GM21423 (cell line): ENCODE results near the gene GPC2.
"Not testable (repeated sequence)": the region's sequence is repeated elsewhere in the genome, so short reads cannot be mapped to it uniquely, and the experiment has no call there.

Experiments
- ATAC-seq: cut with Tn5 transposase; IDR thresholded peaks from one replicate; pipeline ENCODE4 v1.9.1; 2021; ENCODE audit warnings: mild to moderate bottlenecking, moderate library complexity; ENCODE audit not compliant: unreplicated experiment

The GPC2 gene

GRCh38 chr7:100208911-100209408, 31.8 kb upstream of the GPC2 start:
- peak; percentile 62 for ATAC-seq

DNA sequence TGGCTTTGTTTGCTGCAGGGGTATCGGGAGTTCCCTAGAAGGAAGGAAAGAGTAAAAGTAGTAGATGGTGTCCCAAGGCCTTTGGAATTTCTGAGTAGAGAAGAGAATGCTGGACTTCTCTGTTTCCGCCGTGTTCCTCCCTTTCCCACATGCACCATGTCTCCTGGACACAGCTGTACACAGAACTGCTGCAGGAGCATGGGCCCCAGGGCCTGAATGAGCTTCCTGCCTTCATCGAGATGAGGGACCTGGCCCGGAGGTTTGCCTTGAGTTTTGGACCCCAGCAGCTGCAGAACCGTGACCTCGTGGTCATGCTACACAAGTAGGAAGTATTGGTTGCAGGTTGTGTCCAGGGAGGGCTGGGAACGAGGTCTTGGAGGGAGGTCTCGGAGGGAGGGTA, 27.3 kb upstream of the GPC2 start:
- ATAC-seq, result no peak

DNA sequence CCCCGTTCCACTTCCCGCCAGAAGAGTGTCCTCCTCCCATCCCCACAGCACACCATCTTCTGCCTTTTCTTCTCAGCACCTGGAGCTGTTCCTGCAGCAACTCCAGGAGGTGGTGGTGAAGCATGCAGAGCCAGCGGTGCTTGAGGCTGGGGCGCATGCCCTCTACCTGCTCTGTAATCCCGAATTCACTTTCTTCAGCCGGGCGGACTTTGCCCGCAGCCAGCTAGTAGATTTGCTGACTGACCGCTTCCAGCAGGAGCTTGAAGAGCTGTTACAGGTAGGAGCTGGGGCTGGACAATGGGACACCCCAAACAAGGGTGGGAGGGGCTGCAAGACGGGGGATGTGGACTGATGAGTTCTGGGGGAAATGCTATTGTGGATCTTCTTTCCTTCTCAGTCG, 23.5 kb upstream of the GPC2 start:
- ATAC-seq, result no peak

DNA sequence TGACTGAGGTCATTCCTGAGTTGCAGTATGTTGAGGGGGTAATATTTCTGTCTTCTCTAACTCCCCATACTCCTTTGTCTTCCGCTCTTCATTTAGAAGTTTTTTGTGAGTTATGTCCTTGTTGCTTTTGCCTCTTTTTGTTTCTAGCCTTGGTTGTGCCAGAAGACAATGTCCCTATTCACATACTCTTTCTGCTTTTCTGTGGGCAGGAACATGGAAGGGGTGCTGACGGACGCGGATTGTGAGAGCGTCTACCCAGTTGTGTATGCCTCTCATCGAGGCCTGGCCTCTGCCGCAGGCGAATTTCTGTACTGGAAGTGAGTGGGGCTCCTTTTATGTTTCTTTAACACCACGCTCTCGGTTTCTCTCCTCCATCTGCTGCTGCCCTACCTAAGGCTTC, 21.1 kb upstream of the GPC2 start:
- ATAC-seq, result no peak

DNA sequence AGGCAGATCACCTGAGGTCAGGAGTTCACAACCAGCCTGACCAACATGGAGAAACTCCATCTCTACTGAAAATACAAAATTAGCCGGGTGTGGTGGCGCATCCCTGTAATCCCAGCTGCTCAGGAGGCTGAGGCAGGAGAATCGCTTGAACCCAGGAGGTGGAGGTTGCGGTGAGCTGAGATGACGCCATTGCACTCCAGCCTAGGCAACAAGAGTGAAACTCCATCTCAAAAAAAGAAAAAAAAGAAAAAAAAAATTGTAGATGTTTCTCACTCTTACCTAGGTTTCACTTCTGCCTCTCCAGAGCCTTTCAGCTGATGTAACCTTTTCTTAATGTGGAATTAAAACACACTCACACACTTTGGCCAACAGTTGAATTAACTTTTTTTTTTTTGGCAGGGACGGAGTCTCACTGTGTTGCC, 18.7 kb upstream of the GPC2 start:
- not testable (repeated sequence) for ATAC-seq

GRCh38 chr7:100195222-100195621, 18.0 kb upstream of the GPC2 start:
- ATAC-seq, result no peak

DNA sequence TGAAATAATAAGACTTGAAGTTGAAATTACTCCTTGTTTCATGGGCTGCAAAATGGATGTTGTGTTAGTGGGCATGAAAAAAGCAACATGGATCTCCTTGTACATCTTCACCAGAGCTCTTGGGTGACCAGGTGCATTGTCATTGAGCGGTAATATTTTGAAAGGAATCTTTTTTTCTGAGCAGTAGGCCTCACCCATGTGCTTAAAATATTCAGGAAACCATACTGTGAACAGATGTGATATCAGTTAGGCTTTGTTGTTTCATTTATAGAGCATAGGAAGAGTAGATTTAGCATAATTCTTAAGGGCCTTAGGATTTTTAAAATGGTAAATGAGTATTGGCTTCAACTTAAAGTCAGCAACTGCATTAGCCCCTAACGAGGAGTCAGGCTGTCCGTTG, 15.8 kb upstream of the GPC2 start:
- no peak for ATAC-seq

DNA sequence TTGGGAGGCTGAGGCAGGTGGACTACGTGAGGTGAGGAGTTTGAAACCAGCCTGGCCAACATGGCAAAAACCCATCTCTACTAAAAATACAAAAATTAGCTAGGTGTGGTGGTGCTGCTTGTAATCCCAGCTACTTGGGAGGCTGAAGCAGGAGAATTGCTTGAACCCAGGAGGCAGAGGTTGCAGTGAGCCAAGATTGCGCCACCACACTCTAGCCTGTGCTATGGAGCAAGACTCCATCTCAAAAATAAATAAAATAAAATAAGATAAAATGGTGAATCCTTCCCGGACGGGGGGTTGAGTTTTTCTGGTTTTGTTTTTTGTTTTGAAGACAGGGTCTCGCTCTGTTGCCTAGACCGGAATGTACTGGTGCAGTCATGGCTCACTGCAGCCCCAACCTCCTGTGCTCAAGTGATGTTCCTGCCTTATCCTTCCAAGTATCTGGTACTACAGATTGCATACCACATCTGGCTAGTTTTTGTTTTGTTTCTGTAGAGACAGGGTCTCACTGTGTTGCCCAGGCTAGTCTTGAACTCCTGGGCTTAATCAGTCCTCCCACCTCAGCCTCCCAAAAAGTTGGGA, 15.2 kb upstream of the GPC2 start:
- ATAC-seq, result not testable (repeated sequence)

GRCh38 chr7:100191775-100192174, 14.6 kb upstream of the GPC2 start:
- no peak for ATAC-seq

DNA sequence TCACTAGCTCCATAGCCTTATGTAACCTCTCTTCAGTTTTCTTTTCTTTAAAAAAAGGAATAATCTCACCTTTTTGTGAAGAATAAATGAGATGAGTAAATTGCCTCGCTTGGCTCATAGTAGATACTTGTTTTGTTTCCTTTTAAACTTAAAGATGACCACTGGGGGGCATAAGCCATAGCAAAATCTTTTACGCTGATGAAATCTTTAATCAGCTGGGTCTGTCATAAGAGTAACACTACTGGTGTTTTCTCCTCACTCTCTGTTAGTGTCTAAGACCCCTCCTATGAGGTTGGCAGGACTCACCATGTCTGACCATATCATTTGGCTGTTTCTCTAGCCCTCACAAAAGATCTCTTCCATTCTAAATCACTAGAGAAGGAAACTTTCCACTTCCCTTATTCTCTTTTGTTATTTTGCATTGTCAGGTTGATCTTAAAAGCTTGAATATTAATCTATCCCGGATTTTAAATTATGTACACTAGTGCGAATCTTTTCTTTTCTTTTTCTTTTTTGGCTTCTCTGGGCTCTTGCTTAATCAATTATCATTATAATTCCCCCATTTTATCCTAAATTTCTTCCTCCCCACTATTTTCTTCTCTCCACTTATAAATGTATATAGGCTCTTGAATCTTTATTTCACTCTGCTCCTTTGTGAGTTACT, 13.0 kb upstream of the GPC2 start:
- ATAC-seq, result no peak

DNA sequence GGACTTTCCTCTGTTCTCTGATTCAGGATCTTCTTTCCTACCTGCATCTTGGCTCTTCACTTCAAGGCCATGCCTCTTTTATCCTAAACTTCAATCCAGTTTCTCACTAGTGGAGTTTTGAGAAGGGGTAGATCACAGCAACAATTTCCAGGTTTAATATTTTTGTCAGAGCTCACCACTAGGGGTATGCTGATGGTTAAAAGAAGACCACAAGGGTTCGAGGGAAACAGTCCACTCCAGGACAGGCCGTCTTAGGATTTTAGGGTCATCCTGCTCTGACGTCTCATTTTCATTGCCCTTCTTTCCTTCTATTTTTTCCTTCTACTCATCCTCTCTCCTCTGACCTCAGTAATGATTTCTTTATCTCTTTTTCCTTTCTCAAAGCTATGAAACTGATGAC, 11.9 kb upstream of the GPC2 start:
- ATAC-seq, result no peak

DNA sequence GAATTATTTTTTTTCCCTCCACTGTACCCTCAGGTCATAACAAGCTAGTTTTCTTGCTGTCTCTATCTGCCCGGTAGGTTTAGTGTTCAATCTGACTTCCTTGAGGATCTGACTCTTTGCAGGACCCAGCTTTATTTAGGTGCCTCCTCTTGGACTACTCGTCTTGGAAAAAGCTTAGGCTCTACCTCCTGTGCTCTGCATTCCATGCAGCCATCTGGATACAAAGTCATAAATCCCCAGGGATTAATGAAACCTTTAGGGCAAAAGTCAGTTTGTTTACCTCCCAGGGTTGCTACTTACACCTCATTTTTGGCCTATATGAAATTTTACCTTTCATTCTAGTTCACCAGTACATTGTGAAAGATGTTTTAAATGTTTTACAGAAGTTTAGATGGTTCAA, 8.5 kb upstream of the GPC2 start:
- ATAC-seq, result no peak

DNA sequence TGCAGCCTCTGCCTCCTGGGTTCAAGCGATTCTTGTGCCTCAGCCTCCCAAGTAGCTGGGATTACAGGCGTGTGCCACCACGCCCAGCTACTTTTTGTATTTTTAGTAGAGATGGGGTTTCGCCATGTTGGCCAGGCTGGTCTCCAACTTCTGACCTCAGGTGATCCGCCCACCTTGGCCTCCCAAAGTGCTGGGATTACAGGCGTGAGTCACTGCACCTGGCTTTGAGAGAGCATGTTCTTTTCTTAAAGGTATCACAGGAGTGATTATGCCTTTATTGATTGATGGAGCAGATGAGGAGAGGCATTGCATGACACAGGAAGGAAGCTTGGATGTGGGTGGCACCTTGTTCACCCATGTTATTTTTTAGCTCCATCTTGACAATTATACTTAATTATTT, 5.9 kb upstream of the GPC2 start:
- not testable (repeated sequence) for ATAC-seq

DNA sequence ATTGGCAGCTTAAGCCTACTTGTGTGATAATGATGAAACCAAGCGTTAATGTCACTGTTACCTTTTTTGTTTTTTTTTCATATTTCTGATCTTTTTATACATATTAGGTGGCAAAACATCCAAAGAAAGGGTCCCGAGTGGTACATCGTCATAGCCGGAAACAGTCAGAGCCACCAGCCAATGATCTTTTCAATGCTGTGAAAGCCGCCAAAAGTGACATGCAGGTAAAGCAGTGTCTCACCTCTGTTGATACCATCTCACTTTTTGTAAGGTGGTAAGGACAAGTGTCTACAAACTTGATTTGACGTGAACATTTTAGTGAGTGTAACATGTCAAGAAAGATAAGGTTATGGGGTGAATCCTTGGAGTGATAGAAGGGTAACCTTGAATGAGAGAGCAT, 5.4 kb upstream of the GPC2 start:
- ATAC-seq, result not testable (repeated sequence)

DNA sequence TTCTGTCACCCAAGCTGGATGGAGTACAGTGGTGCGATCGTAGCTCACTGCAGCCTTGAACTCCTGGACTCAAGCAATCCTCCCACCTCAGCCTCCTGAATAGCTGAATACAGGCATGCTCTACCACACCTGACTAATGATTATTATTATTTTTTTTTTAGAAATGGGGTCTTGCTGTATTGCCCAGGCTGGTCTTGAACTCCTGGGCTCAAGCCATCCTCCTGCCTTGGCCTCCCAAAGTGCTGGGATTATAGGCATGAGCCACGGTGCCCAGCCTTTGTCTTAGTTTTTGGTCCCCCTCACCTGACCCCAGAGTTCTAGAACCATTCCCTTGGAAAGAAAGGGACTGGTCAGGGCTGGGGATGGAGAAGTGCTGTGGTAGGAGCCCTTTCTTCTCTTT, 2.9 kb upstream of the GPC2 start:
- not testable (repeated sequence) for ATAC-seq

- no peak for ATAC-seq
Measured at GRCh38 chr7:100176096-100177044, 811 bp downstream of the GPC2 start.

DNA sequence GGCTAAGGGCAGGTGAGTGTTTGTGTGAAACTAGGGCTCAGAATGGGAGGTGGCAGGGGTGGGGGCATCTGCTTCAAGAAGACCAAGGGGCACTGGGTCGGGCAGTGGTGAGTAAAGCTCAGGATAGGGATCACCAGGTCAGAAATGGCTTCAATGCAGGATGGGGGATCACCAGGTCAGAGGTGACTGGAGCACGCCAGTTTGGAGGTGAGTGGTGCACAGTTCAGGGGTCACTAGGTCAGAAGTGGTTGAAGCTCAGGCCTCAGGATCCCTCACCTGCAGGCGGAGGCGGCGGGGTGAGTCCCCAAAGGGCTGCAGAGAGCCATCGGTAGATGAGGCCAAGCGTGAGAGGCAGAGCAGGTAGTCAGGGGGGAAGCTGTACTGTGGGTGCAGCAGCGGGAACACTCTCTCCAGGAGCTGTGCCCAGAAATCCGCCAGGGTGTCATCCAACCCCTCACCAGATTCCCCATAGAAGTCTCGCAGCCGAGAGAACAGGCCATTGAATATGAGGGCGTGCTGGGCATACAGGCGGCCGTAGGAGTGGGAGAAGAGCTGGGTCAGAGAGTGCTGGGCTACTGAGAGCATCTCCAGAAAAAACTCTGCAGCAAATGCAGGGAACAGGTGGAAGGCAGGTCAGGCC, 1.8 kb downstream of the GPC2 start:
- ATAC-seq, result no peak

DNA sequence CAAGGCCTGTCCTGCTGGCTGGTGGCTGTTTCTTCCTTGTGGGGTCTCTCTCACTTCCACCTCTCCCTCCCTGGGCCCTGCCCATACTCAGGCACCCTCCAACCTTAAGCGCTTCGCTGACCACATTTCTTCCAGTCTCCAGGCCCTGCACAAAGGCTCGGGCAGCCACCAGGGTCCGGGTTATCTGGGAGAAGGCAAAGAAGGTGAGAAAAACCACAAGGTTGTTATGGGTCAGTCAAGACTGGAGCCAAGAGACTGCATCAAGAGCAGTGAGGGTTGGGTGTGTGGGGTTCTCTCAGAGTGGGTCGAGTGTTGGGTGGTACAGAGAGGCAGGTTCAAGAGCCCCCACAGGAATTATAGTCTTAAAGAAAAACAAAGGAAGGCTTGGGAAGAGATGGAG, 2.6 kb downstream of the GPC2 start:
- ATAC-seq, result no peak

DNA sequence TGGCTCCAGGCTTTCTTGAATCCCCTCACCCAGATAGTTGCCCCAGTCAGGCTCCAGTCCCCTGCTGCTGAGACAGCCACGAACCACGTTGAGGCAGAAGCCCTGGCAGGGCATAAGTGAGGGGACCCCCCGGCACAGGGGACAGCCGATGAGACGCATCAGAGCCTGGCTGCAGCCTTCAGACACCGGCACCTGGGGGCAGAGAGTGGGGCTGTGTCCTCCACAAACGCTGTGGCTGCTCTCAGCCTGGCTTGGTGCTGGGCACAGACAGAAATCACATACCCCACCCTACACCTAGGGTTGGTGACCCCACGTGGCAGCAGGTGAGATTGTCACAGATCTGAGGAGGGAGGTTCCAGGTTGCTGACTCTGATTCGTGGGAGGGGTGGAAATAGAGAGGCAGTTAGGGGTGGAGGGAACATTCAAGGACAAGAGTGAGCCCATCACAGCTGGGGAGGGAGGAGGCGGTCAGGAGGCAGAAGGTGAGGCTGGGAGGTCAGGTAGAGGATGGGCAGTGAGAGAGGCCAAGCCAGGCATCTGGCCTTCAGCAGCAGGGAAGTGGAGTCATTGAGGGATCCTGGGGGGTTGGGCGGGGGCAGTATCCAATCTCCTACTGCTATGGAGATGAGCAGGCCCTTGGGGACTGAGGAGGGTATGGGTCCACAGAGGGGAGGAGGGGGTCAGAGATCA, 3.2 kb downstream of the GPC2 start:
- no peak for ATAC-seq

DNA sequence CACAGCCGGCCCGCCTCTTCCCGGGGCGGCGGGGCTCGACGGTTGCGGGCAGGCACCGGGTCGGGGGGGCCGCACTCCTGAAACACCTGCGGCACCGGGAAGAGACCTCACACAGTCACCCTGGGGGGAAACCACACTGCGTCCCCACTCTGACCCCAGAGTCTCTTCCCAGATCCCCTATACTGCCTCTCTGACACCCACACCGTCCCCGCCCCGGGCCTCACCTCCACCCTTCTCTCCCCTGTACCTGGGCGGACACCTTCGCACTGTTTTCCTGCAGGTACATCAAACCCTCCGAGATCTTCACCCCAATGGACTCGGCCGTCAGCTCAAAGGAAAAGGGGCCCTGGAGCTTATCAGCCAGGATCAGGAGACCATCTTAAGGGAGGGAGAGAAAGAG, 5.3 kb downstream of the GPC2 start:
- ATAC-seq, result no peak
